HFFc6 (cell line): ENCODE measurements around the gene RPL10A. TPM values are rescaled to one million over a fixed set of nuclear protein-coding genes. Genes with fewer than 3 reads are reported as not detected.
A peak's percentile ranks its signal among the peaks of the same experiment; 100 is the strongest.

Experiments
- DNase-seq: peaks from one replicate; pipeline ENCODE4 v3.0.0-alpha.2; 2018
- H3K27ac Mint-ChIP-seq: 2 replicates; pipeline ENCODE4 v1.8.0; 2020; ENCODE audit warnings: mild to moderate bottlenecking, mixed read lengths
- H3K27me3 Mint-ChIP-seq: 2 replicates; pipeline ENCODE4 v1.8.0; 2021; ENCODE audit warnings: mild to moderate bottlenecking, moderate library complexity, mixed read lengths; ENCODE audit not compliant: insufficient read depth
- H3K36me3 Mint-ChIP-seq: 2 replicates; pipeline ENCODE4 v1.8.0; 2021; ENCODE audit warnings: low read depth, mixed read lengths
- H3K4me1 Mint-ChIP-seq: 2 replicates; pipeline ENCODE4 v1.8.0; 2020; ENCODE audit warnings: low read depth, mixed read lengths
- H3K4me3 Mint-ChIP-seq: 2 replicates; pipeline ENCODE4 v1.8.0; 2020; ENCODE audit warnings: mild to moderate bottlenecking, moderate library complexity, mixed read lengths
- H3K9me3 Mint-ChIP-seq: 2 replicates; pipeline ENCODE4 v1.8.0; 2020; ENCODE audit warnings: mild to moderate bottlenecking, mixed read lengths
- CTCF ChIP-seq: fragments of 200-600 bp; sonication (generic); IDR thresholded peaks from 2 replicates; pipeline ENCODE4 v1.5.0; 2021; ENCODE audit warnings: antibody characterized with exemption, mild to moderate bottlenecking
- total RNA-seq, 6 experiments: library from RNA; stranded (reverse); fragmentation: NEBNext Ultra II Directional; extraction: Animal tissue kit (Norgen Biotek cat#: 25700); gene quantifications; 2 replicates in 1 of 6; 3 replicates in 5 of 6; pipeline ENCODE4 v1.2.3, GENCODE V29; 2021

RPL10A gene
- total RNA-seq, 6 experiments from 2014 or later = 1,220 to 1,355 (median 1,285) TPM

- DNase-seq = no peak
- H3K4me1 Mint-ChIP-seq = peaks cover 40% of the 10 kb centered on the region
- peaks cover 7% of the 10 kb centered on the region for H3K9me3 Mint-ChIP-seq
- no peak for TF ChIP-seq CTCF
- H3K27me3 Mint-ChIP-seq = peaks cover 19% of the 10 kb centered on the region
- H3K27ac Mint-ChIP-seq = peak overlapping the region; percentile 97
- H3K4me3 Mint-ChIP-seq = peak overlapping the region; percentile 98
- peaks cover 31% of the 10 kb centered on the region for H3K36me3 Mint-ChIP-seq
Observed at GRCh38 chr6:35468980-35469750, 964 bp downstream of the RPL10A start.

GRCh38 chr6:35469751-35470662, 1.8 kb downstream of the RPL10A start:
- DNase-seq = no peak

GRCh38 chr6:35470663-35471120, 2.5 kb downstream of the RPL10A start:
- DNase-seq = no peak
- peak overlapping the region; percentile 98 for H3K4me3 Mint-ChIP-seq
- peaks cover 7% of the 10 kb centered on the region for H3K9me3 Mint-ChIP-seq
- H3K4me1 Mint-ChIP-seq = peaks cover 40% of the 10 kb centered on the region
- H3K36me3 Mint-ChIP-seq = peaks cover 31% of the 10 kb centered on the region
- H3K27ac Mint-ChIP-seq = peak overlapping the region; percentile 97
- H3K27me3 Mint-ChIP-seq = peaks cover 28% of the 10 kb centered on the region
- no peak for TF ChIP-seq CTCF

More at GRCh38 chr6:35469751-35470662, 1.8 kb downstream of the RPL10A start:
- TF ChIP-seq CTCF = no peak
- peaks cover 31% of the 10 kb centered on the region for H3K36me3 Mint-ChIP-seq
- peak overlapping the region; percentile 98 for H3K4me3 Mint-ChIP-seq
- H3K9me3 Mint-ChIP-seq = peaks cover 7% of the 10 kb centered on the region
- H3K27ac Mint-ChIP-seq = peak overlapping the region; percentile 97
- peaks cover 40% of the 10 kb centered on the region for H3K4me1 Mint-ChIP-seq
- peaks cover 25% of the 10 kb centered on the region for H3K27me3 Mint-ChIP-seq

GRCh38 chr6:35471836-35472345, 3.7 kb downstream of the RPL10A start:
- peaks cover 40% of the 10 kb centered on the region for H3K4me1 Mint-ChIP-seq
- peak overlapping the region; percentile 97 for H3K27ac Mint-ChIP-seq
- DNase-seq = no peak
- peaks cover 31% of the 10 kb centered on the region for H3K36me3 Mint-ChIP-seq
- H3K9me3 Mint-ChIP-seq = peaks cover 7% of the 10 kb centered on the region
- peaks cover 28% of the 10 kb centered on the region for H3K27me3 Mint-ChIP-seq
- peak overlapping the region; percentile 98 for H3K4me3 Mint-ChIP-seq
- TF ChIP-seq CTCF = no peak

GRCh38 chr6:35473075-35473849, 5.1 kb downstream of the RPL10A start:
- H3K27ac Mint-ChIP-seq = peak overlapping the region; percentile 97
- H3K27me3 Mint-ChIP-seq = peaks cover 28% of the 10 kb centered on the region
- H3K4me1 Mint-ChIP-seq = peaks cover 31% of the 10 kb centered on the region
- TF ChIP-seq CTCF = no peak
- no peak for DNase-seq
- peaks cover 7% of the 10 kb centered on the region for H3K9me3 Mint-ChIP-seq
- no peak overlapping the region for H3K4me3 Mint-ChIP-seq
- H3K36me3 Mint-ChIP-seq = peaks cover 31% of the 10 kb centered on the region
